PC-3 (cell line): ENCODE measurements around the gene MACROD2.

Source experiments
- CTCF ChIP-seq: fragments of 300-600 bp; sonication (generic); conservative IDR thresholded peaks from 2 replicates; pipeline ENCODE4 v1.5.1; 2017; ENCODE audit warnings: antibody characterized with exemption, low read depth, mild to moderate bottlenecking, low read length
- EZH2 ChIP-seq: fragments of 300-600 bp; sonication (generic); IDR thresholded peaks from one replicate; pipeline ENCODE4 v1.6.1; 2017; ENCODE audit warnings: antibody characterized with exemption, mild to moderate bottlenecking, low read length; ENCODE audit not compliant: unreplicated experiment

- TF ChIP-seq CTCF (no peak), EZH2 (no peak)
Measured at GRCh38 chr20:16027686-16028085, 2032.4 kb downstream of the MACROD2 start.
